ENCODE measurements around the gene ZNF230.

ZNF230 gene

GRCh38 chr19:44002566-44003460, at the start of gene ZNF230:
Gene ZNF230, plus strand, starts transcription at chr19:44002957. Its CDS starts 4,122 bp downstream, at chr19:44007079.
- in situ Hi-C loops (cut with HindIII; ENCODE audit: low sequenced_read_pairs) = no loop called here

DNA sequence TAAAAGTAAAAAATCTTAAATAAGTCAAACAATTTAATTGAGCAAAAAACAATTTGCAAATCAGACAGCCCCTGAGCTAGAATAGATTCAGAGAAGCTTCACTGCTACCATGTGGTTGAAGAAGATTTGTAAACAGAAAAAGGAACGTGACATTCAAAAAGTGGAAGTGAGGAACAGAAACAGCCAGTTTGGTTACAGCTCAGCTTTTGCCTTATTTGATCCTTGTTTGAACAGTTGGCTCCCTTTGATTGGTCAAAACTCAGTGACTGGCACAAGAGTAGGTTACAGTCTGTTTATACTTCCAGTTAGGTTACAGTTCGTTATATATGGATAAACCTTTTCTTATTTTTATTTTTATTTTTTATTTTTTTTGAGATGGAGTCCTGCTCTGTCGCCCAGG, 45.9 kb upstream of the ZNF230 start:
- in situ Hi-C loops (cut with HindIII; ENCODE audit: low sequenced_read_pairs) = no loop called here

DNA sequence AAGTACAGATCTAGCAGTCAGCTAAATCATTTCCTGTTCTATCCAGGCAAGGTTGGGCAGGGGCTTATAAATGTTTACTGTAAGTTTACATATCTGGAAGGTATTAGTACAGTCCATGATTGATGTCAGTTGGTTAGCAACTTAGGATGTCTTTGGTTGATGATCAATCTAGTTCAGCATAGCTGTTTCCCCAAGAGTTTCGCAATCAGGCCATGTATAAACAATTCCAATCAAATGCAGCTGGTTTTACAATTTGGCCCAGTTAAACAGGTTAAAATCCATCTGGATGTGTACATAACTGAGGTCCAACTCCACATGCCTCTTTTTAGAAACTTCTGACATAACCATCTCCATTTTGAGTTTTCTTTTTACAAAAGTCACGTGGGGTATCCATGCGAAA, 44.9 kb upstream of the ZNF230 start:
- in situ Hi-C loops (cut with HindIII; ENCODE audit: low sequenced_read_pairs) = no loop called here

- in situ Hi-C loops (cut with HindIII; ENCODE audit: low sequenced_read_pairs) = no loop called here
These were observed 42.3 kb upstream of the ZNF230 start for GRCh38 chr19:43960411-43960810.

GRCh38 chr19:43966079-43966694, 36.6 kb upstream of the ZNF230 start:
- in situ Hi-C loops (cut with HindIII; ENCODE audit: low sequenced_read_pairs) = no loop called here

GRCh38 chr19:43976732-43977131, 26.0 kb upstream of the ZNF230 start:
- in situ Hi-C loops (cut with HindIII; ENCODE audit: low sequenced_read_pairs) = no loop called here

GRCh38 chr19:43983544-43983911, 19.2 kb upstream of the ZNF230 start:
- in situ Hi-C loops (cut with HindIII; ENCODE audit: low sequenced_read_pairs) = no loop called here

DNA sequence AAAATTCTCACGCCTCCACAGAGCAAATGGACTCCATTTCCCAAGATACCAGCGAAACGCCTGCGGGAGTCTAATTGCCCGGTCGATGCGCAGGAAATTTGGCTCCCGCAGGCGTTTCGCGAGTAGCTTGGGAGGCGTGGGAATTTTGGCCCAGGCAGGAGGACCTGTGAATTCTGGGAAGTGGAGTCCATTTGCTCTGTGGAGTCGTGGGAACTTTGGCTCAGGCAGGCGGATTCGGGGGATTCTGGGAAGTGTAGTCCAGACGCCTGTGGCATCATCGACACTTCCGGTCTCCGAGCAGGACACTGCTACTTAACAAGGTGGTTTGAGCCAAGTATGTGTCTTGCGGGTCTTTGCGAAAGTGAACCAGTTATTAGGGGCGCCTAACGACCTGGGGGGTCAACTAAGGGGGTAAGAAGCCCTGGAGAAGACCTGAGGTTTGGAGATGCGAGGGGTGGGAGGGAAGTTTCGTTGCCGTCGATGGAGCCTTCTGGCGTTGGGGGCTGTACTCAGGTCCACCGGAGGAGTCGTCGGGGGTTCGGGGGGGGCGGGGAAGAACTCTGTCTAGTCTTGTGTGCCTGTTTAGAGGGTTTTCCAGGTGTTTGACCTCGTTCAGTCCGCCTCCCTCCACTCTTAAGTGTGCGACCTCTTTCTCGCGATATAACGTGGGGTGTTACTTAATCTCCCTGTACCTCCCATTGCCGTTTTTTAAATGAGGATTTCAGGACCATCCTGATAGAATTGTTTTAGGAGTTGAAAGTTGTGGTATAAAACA, 18.7 kb upstream of the ZNF230 start, which contains the start of gene ZNF155:
Gene ZNF155 (plus strand): TSS at position 277 of the 775 bp plus-strand sequence. CDS start 4,356 bp downstream, outside the sequence.
- in situ Hi-C loops (cut with HindIII; ENCODE audit: low sequenced_read_pairs) = no loop called here

DNA sequence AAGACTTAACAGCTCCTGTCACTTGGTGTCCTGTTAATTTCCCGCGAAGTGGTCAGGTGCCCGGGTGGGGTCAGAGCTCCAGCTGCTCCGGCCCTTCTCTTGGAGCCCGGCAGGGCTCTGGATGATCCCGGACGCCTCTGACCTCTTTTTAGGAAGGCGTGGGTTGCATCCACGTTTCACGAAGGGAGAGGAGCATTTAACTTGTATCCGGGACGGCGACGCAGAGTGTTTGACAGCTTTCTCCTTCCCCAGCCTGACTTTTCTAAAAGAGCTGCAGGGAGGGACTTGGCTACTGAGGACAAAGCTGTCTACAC, 18.1 kb upstream of the ZNF230 start:
- in situ Hi-C loops (cut with HindIII; ENCODE audit: low sequenced_read_pairs) = no loop called here

GRCh38 chr19:43997631-43998290, 5.0 kb upstream of the ZNF230 start:
- in situ Hi-C loops (cut with HindIII; ENCODE audit: low sequenced_read_pairs) = no loop called here

GRCh38 chr19:44002212-44002565, 568 bp upstream of the ZNF230 start:
- in situ Hi-C loops (cut with HindIII; ENCODE audit: low sequenced_read_pairs) = no loop called here

DNA sequence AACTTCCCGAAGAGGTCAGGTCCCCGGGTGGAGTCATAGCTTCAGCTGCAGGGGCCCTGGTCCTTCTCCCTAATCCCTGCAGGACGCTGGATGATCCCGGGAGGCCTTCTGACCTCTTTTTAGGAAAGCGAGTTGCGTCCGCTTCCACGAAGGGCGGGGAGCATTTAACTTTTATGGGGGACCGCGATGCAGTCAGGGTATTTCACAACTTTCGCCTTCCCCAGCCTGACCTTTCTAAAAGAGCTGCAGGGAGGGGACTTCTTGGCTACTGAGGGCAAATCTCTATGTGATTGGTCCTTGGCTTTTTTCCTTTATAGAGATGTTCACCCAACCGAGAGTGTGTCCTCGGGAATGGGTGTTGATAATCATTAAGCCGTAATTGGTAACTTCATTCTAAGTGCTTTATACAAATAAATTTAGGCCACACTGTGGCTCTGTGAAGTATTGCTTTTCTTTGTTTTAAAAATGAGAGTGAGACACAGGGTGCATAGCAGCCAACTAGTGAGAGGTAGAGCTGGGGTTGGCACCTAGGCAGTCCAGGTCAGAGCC, 778 bp downstream of the ZNF230 start:
- in situ Hi-C loops (cut with HindIII; ENCODE audit: low sequenced_read_pairs) = no loop called here

DNA sequence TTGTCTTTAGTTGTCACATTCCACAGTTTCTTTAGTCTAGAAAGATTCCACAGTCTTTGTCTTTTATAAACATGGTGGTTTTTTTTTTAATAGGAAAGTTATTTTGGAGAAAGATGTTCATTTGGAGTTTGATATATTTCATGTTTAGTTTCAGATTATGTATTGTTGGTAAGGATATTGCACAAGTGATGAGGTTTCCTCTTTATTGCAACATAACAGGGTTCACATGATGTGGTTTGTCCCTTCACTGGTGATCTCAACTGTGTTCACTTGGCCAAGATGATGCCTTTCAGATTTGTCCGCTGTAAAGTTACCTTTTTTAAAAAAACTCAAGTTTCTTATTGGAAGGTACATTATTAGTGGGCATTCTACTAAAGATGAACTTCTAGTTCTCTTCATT, 3.2 kb downstream of the ZNF230 start:
- in situ Hi-C loops (cut with HindIII; ENCODE audit: low sequenced_read_pairs) = no loop called here

DNA sequence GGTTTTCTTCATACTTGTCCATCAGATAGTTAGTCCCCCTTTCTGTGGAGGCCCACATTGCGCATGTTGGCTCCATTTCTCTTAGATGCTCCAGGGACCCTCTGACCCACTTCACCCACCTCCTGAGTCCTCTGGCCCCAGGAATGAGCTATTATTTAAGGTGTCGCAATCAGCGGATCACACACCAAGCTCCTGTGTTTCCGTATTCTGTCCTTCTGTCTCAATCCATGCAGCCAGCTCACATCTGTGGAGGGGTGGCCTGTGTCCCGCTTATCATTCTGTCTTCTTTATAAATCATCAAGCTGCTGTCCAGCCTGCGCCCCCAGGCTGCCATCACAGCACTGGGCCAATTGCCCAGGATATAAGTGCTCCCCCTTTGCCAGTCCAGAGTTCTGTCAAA, 4.7 kb downstream of the ZNF230 start:
- in situ Hi-C loops (cut with HindIII; ENCODE audit: low sequenced_read_pairs) = no loop called here

GRCh38 chr19:44010468-44010867, 7.7 kb downstream of the ZNF230 start:
- in situ Hi-C loops (cut with HindIII; ENCODE audit: low sequenced_read_pairs) = no loop called here

DNA sequence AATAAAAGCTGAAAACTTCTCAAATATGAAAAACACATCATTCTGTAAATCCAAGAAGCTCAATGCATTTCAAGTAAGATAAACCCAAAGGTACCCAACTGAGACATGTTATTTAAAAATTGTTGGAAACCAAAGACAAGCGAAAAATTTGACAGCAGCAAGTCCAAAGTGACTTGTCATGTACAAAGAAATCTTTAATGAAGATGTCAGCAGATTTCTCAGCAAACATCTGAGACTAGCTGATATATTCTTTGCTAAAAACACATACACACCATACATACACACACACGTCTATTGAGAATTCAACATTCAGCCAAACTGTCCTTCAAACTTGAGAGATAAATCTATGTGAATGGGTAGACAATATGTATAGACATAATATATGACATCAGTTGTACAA, 16.7 kb downstream of the ZNF230 start:
- in situ Hi-C loops (cut with HindIII; ENCODE audit: low sequenced_read_pairs) = no loop called here

DNA sequence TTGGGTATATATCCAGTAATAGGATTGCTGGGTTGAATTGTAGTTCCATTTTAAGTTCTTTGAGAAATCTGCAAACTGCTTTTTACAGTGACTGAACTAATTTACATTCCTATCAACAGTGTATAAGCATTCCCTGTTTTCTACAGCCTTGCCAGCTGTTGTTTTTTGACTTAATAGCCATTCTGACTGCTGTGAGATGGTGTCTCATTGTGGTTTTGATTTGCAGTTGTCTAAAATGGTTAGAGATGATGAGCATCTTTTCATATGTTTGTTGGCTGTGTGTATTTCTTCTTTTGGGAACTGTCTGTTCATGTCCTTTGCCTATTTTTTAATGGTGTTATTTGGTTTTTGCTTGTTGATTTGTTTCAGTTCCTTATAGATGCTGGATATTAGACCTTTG, 18.5 kb downstream of the ZNF230 start:
- in situ Hi-C loops (cut with HindIII; ENCODE audit: low sequenced_read_pairs) = no loop called here

DNA sequence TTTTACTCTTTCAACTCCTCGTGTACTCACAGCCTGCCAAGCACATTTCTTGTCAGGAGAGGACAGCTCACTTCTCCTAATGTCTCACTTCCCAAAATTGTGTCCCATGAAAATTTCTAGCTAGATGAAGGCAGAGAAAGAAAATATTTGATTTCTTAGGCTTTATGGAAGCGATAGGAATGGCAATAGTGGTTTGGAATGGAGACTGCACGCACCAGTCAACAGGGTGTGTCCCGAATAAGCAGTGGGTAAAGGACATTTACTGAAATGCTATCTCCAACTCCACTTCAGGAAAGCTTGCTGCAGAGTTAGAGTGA, 22.1 kb downstream of the ZNF230 start:
- in situ Hi-C loops (cut with HindIII; ENCODE audit: low sequenced_read_pairs) = no loop called here

DNA sequence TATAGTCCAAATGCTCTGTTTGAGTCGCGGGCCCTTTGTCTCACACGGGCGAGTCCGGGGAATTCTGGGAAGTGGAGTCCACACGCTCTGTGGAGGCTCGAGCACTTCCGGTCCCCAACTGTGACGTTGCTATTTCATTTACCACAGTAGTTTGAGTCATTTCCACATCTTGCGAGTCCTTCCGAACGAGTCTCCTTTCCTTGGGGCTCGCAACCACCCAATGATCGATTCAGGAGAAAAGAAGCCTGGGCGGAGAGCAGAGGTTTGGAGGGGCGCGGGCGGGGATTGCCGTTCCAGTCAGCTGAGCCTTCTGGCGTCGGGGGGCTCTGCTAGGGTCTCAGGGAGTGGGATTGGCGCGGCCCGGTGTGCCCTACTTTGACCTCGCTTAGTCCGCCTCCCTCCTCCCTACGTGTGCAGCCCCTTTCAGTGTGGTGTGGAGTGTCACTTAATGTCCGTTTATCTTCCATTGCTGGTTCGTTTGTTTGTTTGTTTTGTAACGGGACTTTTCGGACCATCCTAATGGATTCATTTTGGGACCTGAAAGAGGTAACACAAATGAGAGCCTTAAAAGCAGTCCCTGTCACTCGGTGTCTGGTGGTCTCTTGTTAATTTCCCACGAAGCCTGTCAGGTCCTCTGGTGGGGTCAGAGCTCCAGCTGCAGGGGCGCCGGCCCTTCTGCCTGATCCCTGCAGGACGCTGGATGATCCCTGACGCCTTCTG, 22.6 kb downstream of the ZNF230 start, which contains the start of gene ZNF222:
Gene ZNF222 (plus strand): TSS at position 163 of the 720 bp plus-strand sequence. CDS start 58 bp downstream, at position 221.
- in situ Hi-C loops (cut with HindIII; ENCODE audit: low sequenced_read_pairs) = no loop called here

- in situ Hi-C loops (cut with HindIII; ENCODE audit: low sequenced_read_pairs) = no loop called here
These were observed 23.9 kb downstream of the ZNF230 start for GRCh38 chr19:44026622-44027021.
